ENCODE results near the gene THSD7B. TPM values are rescaled to one million over a fixed set of nuclear protein-coding genes. Genes with fewer than 3 reads are reported as not detected.

Gene THSD7B
- total RNA-seq, 1 donor from 2014 or later: 12.0 TPM

GRCh38 chr2:137721733-137722132 lies 956.4 kb downstream of the THSD7B start:
- Mint-ChIP-seq H3K27me3 (no peaks in the 10 kb centered on the region), H3K4me3 (ENCODE audit: low read depth) (no peak overlapping the region), H3K36me3 (ENCODE audit: insufficient read depth) (peaks cover 2% of the 10 kb centered on the region), H3K9me3 (ENCODE audit: low read depth) (peaks cover 18% of the 10 kb centered on the region), H3K27ac (no peak overlapping the region), H3K4me1 (ENCODE audit: low read depth) (peaks cover 10% of the 10 kb centered on the region)
- no peak for TF ChIP-seq CTCF (IDR thresholded peaks at IDR 0.05; ENCODE audit: unreplicated experiment)
- no peak for DNase-seq (ENCODE audit: low spot score, unreplicated experiment)

GRCh38 chr2:137724912-137725311 lies 959.6 kb downstream of the THSD7B start:
- peaks cover 32% of the 10 kb centered on the region for H3K4me1 Mint-ChIP-seq (ENCODE audit: low read depth)
- H3K4me3 Mint-ChIP-seq (ENCODE audit: low read depth): no peak overlapping the region
- no peaks in the 10 kb centered on the region for H3K27me3 Mint-ChIP-seq
- no peak for DNase-seq (ENCODE audit: low spot score, unreplicated experiment)
- no peak for TF ChIP-seq CTCF (IDR thresholded peaks at IDR 0.05; ENCODE audit: unreplicated experiment)
- H3K9me3 Mint-ChIP-seq (ENCODE audit: low read depth): peaks cover 13% of the 10 kb centered on the region
- H3K27ac Mint-ChIP-seq: no peak overlapping the region
- peaks cover 2% of the 10 kb centered on the region for H3K36me3 Mint-ChIP-seq (ENCODE audit: insufficient read depth)

Data from progenitor cell of endocrine pancreas (in vitro differentiated cells).